T-helper 2 cell treated with Interferon-gamma antibody and Interleukin-4, amounts not matched to agents 5 μg/mL and 100 μg/mL, for 36 hours (primary cell): ENCODE data around the gene LENEP.

ENCODE experiments used
- DNase-seq: peaks from one replicate; pipeline ENCODE4 v3.0.0; 2021; ENCODE audit warnings: low spot score
- H3K27ac Mint-ChIP-seq: one replicate; pipeline ENCODE4 v1.8.0; 2021; ENCODE audit warnings: mild to moderate bottlenecking, mixed read lengths
- H3K27me3 Mint-ChIP-seq: one replicate; pipeline ENCODE4 v1.8.0; 2021; ENCODE audit warnings: low read depth, mixed read lengths
- H3K36me3 Mint-ChIP-seq: one replicate; pipeline ENCODE4 v1.8.0; 2021; ENCODE audit warnings: low read depth, mixed read lengths
- H3K4me1 Mint-ChIP-seq: one replicate; pipeline ENCODE4 v1.8.0; 2021; ENCODE audit warnings: low read depth, mixed read lengths
- H3K4me3 Mint-ChIP-seq: one replicate; pipeline ENCODE4 v1.8.0; 2022; ENCODE audit warnings: mild to moderate bottlenecking, moderate library complexity, mixed read lengths
- H3K9me3 Mint-ChIP-seq: one replicate; pipeline ENCODE4 v1.8.0; 2021; ENCODE audit warnings: mixed read lengths

LENEP gene, protein sequence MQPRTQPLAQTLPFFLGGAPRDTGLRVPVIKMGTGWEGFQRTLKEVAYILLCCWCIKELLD

DNA sequence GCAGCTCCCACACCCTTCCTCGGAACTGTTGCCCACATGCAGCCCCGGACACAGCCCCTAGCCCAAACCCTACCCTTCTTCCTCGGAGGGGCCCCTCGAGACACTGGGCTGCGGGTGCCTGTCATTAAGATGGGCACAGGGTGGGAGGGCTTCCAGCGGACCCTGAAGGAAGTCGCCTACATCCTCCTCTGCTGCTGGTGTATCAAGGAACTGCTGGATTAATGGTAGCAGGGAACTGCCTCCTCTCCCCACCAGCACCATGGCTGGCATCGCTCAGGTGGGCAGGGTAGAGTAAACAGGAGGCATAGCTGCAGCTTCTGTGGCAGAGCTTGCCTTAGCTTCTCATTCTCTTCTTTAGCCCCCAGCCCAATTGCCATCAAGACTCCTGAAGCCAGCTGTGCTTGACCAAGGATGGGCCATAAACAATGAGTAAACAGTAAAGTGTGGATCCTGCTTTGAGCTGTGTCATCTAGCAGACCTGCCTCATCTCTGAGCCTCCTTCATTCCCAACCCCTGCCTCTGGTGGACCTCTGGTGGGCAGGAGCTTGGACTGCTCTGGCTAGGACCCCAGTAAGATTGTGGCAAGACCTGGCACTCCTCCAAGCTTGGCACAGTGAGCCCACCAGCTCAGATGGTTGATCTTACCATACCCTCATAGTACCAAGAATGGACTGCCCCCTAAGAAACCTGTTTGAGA, at the start of gene LENEP:
Gene LENEP (plus strand): TSS at position 15 of the 697 bp plus-strand sequence. CDS start 22 bp downstream, at position 37.
- no peak for DNase-seq
- Mint-ChIP-seq H3K27me3 (no peaks in the 10 kb centered on the region), H3K27ac (peak within 1 kb of the TSS; percentile 36), H3K4me3 (no peak within 1 kb of the TSS), H3K4me1 (peaks cover 19% of the 10 kb centered on the region), H3K9me3 (no peaks in the 10 kb centered on the region), H3K36me3 (peaks cover 6% of the 10 kb centered on the region)

DNA sequence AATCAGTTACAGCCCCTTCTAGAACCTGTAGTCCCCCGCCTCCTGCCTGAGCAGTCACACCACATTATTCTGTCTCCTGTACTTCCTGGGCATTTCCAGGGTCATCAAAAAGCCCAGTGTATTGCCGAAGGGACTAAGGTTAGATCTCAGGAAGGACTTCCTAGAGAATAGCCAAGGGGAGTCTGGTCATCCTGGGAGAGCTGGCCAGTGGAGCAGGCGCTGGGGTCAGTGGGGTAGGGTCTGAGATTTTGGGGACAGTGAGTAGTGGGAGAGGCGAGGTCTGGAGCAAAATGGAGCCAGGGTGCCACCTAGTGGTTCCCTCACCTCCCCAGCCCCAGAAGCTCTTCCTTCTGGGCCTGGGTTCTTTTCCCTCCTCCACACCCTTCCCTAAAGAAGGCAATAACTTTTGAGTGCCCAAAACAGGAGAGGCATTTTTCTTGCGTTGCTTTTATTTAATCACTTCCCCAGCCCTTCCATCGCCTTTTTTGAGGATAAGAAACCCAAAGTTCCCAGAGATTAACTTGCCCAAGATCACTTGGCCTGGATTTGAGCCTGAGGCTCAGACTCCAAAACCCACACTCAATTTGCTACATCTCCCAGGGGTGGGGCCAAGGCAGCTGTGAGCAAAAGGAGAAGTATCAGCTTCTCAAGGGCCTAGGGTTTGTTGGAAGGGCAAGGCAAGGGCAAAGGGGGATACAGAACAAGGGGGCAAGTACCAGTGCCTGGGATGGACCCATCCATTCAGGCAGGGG, 49.6 kb upstream of the LENEP start:
- Mint-ChIP-seq H3K27me3 (no peaks in the 10 kb centered on the region), H3K4me3 (peak overlapping the region; percentile 68), H3K27ac (peak overlapping the region; percentile 92), H3K36me3 (peaks cover 25% of the 10 kb centered on the region), H3K4me1 (peaks cover 50% of the 10 kb centered on the region), H3K9me3 (no peaks in the 10 kb centered on the region)
- no peak for DNase-seq

DNA sequence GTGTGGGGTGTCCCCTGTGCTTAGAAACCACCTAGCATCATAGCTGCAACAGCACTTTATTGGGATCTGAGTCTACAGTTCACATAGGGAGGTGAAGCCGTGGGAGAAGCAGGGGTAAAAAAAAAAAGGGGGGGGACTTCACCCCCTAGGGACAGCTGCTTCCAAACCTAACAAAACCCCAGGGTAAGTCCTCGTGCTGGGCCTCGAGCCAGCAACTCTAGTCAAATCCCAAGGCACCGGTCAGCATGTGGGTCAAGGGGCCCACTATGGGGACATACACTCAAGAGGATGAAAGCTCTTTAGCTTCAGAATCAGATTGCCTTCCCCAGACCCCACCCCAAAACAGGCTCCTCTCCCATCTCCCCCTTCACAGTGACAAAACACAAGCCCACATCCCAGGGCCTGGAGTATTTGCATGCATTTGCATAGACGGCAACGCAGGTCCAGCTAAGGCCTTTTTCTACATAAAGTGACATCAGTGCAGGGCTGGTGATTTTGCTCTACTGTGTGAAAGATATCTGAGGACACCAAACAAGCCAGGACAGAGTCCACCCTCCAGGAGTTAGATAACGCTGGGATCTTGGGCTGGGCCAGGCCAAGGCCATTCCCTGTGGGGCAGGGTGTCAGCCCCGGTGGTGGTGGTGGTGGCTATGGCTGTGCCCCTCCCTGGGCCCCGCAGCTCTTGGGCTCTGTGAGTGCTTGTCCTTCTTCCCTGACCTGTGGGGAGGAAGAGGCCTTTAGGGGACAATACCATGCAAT, 48.8 kb upstream of the LENEP start:
- no peaks in the 10 kb centered on the region for H3K9me3 Mint-ChIP-seq
- no peak for DNase-seq
- peak overlapping the region; percentile 92 for H3K27ac Mint-ChIP-seq
- no peak overlapping the region for H3K4me3 Mint-ChIP-seq
- peaks cover 28% of the 10 kb centered on the region for H3K36me3 Mint-ChIP-seq
- no peaks in the 10 kb centered on the region for H3K27me3 Mint-ChIP-seq
- H3K4me1 Mint-ChIP-seq = peaks cover 46% of the 10 kb centered on the region

DNA sequence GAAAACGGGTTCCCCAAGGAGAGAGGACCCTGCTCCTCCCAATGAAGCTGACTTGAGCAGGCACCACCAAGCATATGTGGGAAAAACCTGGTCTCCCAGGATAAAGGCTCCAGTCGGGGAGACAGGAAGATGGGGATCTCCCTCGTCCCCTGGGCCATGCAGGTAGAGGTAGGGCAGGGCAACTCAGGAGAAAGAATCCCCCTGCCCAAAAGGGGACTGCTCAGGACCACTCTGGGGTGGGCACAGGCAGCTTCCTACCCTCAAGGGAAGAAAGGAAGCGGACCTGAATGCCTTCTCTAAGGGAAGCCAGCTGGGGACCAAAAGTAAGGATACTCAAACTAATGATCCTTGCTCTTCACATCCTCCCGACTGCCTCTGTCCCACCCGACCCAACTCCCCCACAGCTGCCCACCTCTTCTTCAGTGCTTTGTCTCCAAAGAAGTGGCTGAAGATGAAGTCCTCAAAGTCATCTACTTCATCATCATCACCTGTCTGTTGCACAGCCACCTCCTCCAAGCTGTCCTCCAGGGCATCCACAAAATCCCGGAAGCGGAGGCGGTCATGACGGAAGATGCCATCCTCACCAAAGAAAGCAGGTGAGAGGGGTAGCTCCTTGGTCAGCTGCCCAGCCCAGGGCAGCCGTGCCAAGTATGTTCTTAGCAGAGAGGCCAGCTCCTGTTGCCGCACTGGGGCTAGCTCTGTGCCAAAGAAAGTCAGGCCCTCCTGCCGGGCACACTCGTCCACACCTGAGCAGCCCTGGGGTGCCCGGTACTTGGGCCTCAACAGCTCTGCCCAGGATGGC, 48.0 kb upstream of the LENEP start:
- Mint-ChIP-seq H3K27me3 (no peaks in the 10 kb centered on the region), H3K4me3 (no peak overlapping the region), H3K9me3 (no peaks in the 10 kb centered on the region), H3K27ac (no peak overlapping the region), H3K4me1 (peaks cover 40% of the 10 kb centered on the region), H3K36me3 (peaks cover 30% of the 10 kb centered on the region)
- DNase-seq = no peak

DNA sequence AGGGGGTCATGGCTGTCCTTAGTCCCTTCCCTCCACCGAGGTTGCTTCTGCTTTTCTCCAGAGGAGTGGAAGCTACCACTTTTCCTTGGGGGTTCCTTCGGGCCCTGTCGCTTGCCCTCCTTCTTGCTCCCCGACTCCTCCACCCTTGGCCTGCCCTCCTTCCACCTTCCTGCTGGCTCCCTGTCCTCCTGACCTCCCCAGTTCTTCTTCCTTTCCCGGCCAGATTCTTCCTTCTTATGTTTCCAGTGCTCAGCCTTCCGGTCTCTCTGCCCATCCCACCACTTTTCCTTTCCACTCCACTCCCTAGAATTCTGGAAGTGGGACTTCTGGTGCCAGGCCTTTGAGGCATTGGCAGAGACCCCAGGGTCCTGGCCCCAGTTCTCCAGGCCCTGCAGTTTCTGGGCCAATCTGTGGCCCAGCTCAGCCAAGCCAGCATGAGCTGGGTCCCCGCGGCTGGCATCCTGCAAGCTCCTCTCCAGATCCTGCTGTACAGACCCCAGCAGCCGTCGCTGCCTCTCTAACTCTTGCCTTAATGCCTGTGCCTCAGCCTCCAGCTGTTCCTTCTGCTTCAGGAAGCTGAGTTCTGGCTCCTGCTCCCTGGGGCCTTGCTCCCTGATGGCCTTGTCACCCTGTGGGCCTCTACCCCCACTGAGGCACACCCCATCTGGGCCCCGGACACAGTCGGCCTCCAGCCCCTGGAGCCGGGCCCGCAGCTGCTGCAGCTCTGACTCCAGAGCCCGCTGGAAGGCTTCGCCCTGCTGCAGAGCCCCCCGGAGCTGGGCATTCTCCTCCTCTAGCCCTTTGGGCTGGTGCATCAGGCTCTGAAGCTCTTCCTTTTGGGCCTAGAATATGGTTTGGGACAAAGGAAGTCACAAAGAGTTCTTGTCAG, 47.2 kb upstream of the LENEP start:
- no peak for DNase-seq
- Mint-ChIP-seq H3K4me3 (no peak overlapping the region), H3K27ac (peak overlapping the region; percentile 68), H3K9me3 (no peaks in the 10 kb centered on the region), H3K36me3 (peaks cover 33% of the 10 kb centered on the region), H3K4me1 (peaks cover 38% of the 10 kb centered on the region), H3K27me3 (no peaks in the 10 kb centered on the region)

DNA sequence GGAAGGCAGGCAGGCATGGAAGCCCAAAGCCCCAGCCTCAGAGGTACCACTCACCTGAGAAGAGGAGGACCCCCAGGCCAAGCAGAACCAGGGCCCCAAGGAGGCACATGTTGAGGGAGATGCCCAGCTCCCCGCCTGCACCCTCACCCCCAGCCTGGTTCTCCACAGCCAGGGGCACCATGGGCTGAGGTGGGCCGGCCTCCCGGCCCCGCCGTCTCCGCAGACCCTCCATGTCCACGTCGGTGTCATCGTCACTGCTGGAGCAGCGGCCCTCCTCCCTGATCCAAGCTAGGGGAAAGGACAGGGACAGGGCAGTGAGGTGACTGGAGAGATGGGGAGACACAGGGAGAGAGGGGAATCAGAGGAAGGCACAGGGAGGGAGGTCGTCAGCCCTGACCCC, 45.3 kb upstream of the LENEP start:
- Mint-ChIP-seq H3K27ac (no peak overlapping the region), H3K4me1 (peaks cover 37% of the 10 kb centered on the region), H3K4me3 (no peak overlapping the region)

DNA sequence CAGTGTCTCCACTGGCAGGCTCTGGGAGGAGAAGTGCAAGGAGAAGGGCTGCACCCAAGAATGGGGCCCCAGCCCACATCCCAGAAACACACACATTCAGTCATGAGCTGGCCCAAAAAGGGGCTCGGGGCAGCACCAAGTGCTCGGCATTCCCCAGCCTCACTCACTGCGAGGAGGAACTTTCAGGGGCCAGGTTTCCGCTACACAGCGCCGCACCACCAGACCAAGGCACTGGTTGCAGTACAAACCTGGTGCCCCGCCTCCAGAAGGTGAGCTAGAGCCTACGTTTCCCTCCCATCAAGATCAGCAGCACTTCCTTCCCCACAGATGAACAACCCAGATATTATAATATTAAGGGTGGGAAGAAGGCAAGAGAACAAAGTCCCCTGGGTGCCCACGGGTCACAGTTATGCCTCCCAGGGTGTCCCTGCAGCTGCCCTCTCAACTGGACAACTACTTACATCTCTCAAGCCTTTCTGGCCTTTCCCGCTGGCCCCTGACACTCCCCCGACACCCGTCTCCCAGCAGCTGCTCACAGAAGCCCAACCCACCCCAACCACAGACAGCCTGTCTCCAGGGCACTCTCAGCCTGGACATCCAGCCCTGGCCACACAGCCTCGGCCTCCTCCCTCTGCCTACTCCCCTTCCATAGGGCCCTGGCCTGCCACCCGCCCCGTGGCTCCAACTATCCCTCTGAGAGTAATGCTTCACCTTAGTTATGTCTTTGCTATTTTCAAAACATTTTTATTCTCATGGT, 41.3 kb upstream of the LENEP start:
- Mint-ChIP-seq H3K27ac (peak overlapping the region; percentile 99), H3K36me3 (peaks cover 40% of the 10 kb centered on the region), H3K4me3 (peak overlapping the region; percentile 98), H3K27me3 (no peaks in the 10 kb centered on the region), H3K4me1 (peaks cover 62% of the 10 kb centered on the region), H3K9me3 (no peaks in the 10 kb centered on the region)
- no peak for DNase-seq

More for the DNA sequence above, 45.3 kb upstream of the LENEP start:
- no peaks in the 10 kb centered on the region for H3K27me3 Mint-ChIP-seq
- no peaks in the 10 kb centered on the region for H3K9me3 Mint-ChIP-seq
- peaks cover 45% of the 10 kb centered on the region for H3K36me3 Mint-ChIP-seq
- DNase-seq = no peak

DNA sequence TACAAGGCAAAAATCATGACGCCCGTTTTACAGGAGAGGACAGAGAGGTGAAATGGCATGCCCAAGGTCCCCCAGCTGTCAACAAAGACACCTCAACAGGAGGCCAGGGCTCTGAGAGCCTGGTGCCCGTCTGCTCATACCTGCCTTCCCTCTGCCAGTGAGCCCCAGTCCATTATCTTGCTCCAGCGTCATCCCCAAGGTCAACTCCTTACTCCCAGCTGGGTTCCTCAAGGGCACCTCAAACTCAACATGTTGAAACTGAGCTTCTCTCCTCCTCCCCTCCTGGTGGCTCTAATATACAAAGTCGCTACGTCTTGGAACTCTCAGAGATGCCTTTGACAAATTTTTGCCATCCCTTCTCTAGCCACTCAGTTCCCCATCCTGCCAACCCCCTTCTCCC, 40.7 kb upstream of the LENEP start:
- Mint-ChIP-seq H3K4me1 (peaks cover 65% of the 10 kb centered on the region), H3K4me3 (peak overlapping the region; percentile 98), H3K27me3 (no peaks in the 10 kb centered on the region), H3K27ac (peak overlapping the region; percentile 99), H3K9me3 (no peaks in the 10 kb centered on the region), H3K36me3 (peaks cover 37% of the 10 kb centered on the region)
- DNase-seq = no peak

DNA sequence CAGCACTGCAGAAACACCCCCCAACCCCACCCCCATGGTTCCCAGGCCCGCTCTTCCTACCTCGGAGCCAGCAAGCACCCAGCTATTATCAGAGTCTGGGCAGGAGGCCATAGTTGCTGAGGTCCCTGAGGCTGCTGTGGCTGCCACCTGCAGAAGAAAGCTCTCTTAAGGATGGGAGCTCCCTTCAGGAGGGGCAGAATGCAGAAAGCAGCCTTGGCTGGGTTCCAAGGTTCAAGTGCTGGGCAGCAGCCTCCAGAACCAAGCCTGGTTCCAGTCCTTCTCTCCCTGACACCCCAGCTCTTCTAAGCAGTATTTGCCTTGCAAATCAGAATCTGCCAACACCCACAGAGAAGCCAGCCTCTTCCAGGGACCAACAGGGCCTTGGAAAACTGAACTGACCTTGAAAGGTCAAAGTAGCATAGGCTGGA, 39.8 kb upstream of the LENEP start:
- H3K9me3 Mint-ChIP-seq = no peaks in the 10 kb centered on the region
- DNase-seq = no peak
- H3K4me3 Mint-ChIP-seq = peak overlapping the region; percentile 98

DNA sequence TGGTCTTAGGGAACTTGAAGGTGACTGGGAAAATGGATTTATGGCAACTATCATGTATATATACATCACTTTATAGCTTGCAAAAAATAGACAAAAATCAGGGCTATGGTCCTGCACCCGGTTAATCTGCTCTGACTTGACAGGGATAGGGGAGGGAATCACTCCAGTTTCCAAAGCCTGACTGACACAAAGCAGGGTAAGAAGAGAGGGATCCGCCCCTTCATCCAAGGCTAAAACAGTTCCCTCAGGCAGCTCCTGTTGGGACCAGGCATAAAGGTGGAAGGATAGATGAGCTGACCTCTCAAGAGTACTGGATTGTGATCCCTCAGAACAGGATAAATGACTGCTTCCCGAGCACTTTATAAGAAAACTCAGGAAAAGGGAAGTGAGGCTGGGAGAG, 38.8 kb upstream of the LENEP start:
- H3K4me3 Mint-ChIP-seq = peak overlapping the region; percentile 98
- H3K36me3 Mint-ChIP-seq = peaks cover 35% of the 10 kb centered on the region
- no peak for DNase-seq
- no peaks in the 10 kb centered on the region for H3K27me3 Mint-ChIP-seq
- H3K9me3 Mint-ChIP-seq = no peaks in the 10 kb centered on the region
- peak overlapping the region; percentile 99 for H3K27ac Mint-ChIP-seq
- H3K4me1 Mint-ChIP-seq = peaks cover 65% of the 10 kb centered on the region

More for the DNA sequence above, 39.8 kb upstream of the LENEP start:
- H3K27me3 Mint-ChIP-seq = no peaks in the 10 kb centered on the region
- peaks cover 65% of the 10 kb centered on the region for H3K4me1 Mint-ChIP-seq
- H3K27ac Mint-ChIP-seq = peak overlapping the region; percentile 99
- peaks cover 39% of the 10 kb centered on the region for H3K36me3 Mint-ChIP-seq

DNA sequence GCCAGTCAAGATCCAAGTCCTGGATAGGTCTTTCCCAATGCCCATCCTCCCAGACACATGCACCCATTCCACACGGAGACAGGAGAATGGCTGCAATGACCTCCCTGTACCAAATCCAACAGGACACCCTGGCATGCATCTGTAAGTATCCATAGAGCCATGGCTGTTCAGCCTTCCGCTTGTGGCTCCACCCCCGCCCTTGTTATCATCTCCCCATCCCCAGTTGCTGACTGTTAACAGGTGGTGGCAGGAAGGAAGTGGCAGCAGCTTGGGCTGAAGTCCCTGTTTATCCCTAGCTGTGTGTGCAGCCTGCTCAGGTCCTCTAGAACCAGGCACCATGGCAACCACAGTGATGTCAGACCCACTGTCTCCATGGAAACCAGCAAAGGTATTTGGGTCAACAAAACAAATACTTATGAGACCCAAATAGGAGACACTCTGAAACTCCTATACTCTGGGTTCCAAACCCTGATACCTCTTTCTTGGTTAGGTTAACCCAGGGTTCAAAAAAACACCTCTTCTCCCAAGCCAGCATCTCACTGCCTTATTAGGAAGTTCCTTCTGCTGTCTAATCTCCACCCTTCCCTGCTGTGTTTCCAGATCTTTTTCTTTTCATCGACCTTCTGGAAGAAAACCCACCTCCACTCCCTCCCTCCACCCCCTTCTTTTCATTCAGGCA, 38.2 kb upstream of the LENEP start:
- Mint-ChIP-seq H3K27ac (peak overlapping the region; percentile 99), H3K4me3 (peak overlapping the region; percentile 98), H3K9me3 (no peaks in the 10 kb centered on the region), H3K36me3 (peaks cover 35% of the 10 kb centered on the region), H3K4me1 (peaks cover 65% of the 10 kb centered on the region), H3K27me3 (no peaks in the 10 kb centered on the region)
- DNase-seq = peak; percentile 83
